T-cell (primary cell): ENCODE data around the gene SH3RF1. TPM values are rescaled to one million over a fixed set of nuclear protein-coding genes. Genes with fewer than 3 reads are reported as not detected.

Experiments used
- ATAC-seq, 4 experiments: fragments of 200-7000 bp in 3 of 4; fragments of 150-1000 bp in 1 of 4; cut with Tn5 transposase; replicated peaks in 1 of 4; 1 replicate in 3 of 4; 2 replicates in 1 of 4; pipeline ENCODE4 v1.10.0; 2021; ENCODE audit warnings: moderate library complexity in 3 of 4, mild to moderate bottlenecking in 2 of 4, moderate number of reproducible peaks in 1 of 4
- CTCF ChIA-PET, 2 donors: fragments of 300-600 bp; sonication (Branson Sonifier 250); formaldehyde crosslinking; loops; one replicate each; lab custom pipeline; 2022; ENCODE audit warnings: antibody characterized with exemption in 2 of 2; lab: Charles Lee
- POLR2A ChIA-PET, 2 donors: fragments of 300-600 bp; sonication (Branson Sonifier 250); formaldehyde crosslinking; loops; one replicate each; lab custom pipeline; 2022; ENCODE audit warnings: antibody characterized with exemption in 2 of 2; lab: Charles Lee
- DNase-seq, 35 experiments: peaks; one replicate each; pipeline versions ENCODE4 v3.0.0 to v3.0.0-alpha.2; 2013 to 2023
- H3K27ac ChIP-seq: one replicate; pipeline ENCODE4 v1.5.1; 2013; ENCODE audit warnings: low read length
- H3K27me3 ChIP-seq, 2 experiments: replicated peaks in 1 of 2; 1 replicate in 1 of 2; 2 replicates in 1 of 2; pipeline versions ENCODE4 v1.6.1 to v1.7.0; 2013; ENCODE audit warnings: low read length in 1 of 2, mixed read lengths in 1 of 2; ENCODE audit not compliant: control insufficient read depth in 2 of 2, insufficient read depth in 2 of 2; ENCODE audit errors: extremely low read depth in 1 of 2
- H3K36me3 ChIP-seq, 2 donors: 1 replicate in 1 of 2; 2 replicates in 1 of 2; pipeline versions ENCODE4 v1.6.1 to v1.7.0; 2013; ENCODE audit warnings: low read length in 1 of 2; ENCODE audit not compliant: control insufficient read depth in 2 of 2, insufficient read depth in 1 of 2; ENCODE audit errors: extremely low read depth in 1 of 2
- H3K4me1 ChIP-seq, 2 experiments: 1 replicate in 1 of 2; 2 replicates in 1 of 2; pipeline versions ENCODE4 v1.6.1 to v1.7.0; 2013; ENCODE audit warnings: low read length in 2 of 2, mixed read lengths in 1 of 2; ENCODE audit not compliant: insufficient read depth in 2 of 2, control insufficient read depth in 1 of 2; ENCODE audit errors: extremely low read depth in 1 of 2
- H3K4me3 ChIP-seq, 2 donors: 1 replicate in 1 of 2; 2 replicates in 1 of 2; pipeline versions ENCODE4 v1.5.1 to v1.7.0; 2013; ENCODE audit warnings: mild to moderate bottlenecking in 2 of 2, low read length in 1 of 2, moderate library complexity in 1 of 2; ENCODE audit not compliant: control insufficient read depth in 1 of 2; ENCODE audit errors: extremely low read depth in 1 of 2
- H3K9me3 ChIP-seq: 2 replicates; pipeline ENCODE4 v1.7.0; 2013
- H3K27ac Mint-ChIP-seq, 2 donors: one replicate each; pipeline ENCODE4 v1.8.0; 2020 to 2021; ENCODE audit warnings: mild to moderate bottlenecking in 2 of 2, mixed read lengths in 2 of 2
- H3K27me3 Mint-ChIP-seq, 2 donors: one replicate each; pipeline ENCODE4 v1.8.0; 2021 to 2022; ENCODE audit warnings: mixed read lengths in 2 of 2
- H3K36me3 Mint-ChIP-seq: one replicate; pipeline ENCODE4 v1.8.0; 2021; ENCODE audit warnings: mixed read lengths
- H3K4me1 Mint-ChIP-seq, 3 donors: one replicate each; pipeline ENCODE4 v1.8.0; 2020 to 2022; ENCODE audit warnings: mixed read lengths in 3 of 3, mild to moderate bottlenecking in 1 of 3
- H3K4me3 Mint-ChIP-seq, 3 donors: one replicate each; pipeline ENCODE4 v1.8.0; 2020 to 2022; ENCODE audit warnings: mild to moderate bottlenecking in 3 of 3, mixed read lengths in 3 of 3, moderate library complexity in 3 of 3
- H3K9me3 Mint-ChIP-seq, 3 donors: one replicate each; pipeline ENCODE4 v1.8.0; 2020 to 2022; ENCODE audit warnings: mixed read lengths in 3 of 3
- WGBS: methylation state at CpG from one replicate; pipeline ENCODE4 v1.1.5; 2013; ENCODE audit warnings: missing lambda C conversion rate; ENCODE audit not compliant: insufficient coverage; 5-methylcytosine and 5-hydroxymethylcytosine counted together
- total RNA-seq, 35 experiments: library from RNA in 6 of 35; stranded (reverse) in 6 of 35; fragments of 120-200 nt in 1 of 35; gene quantifications; one replicate each; pipeline versions ENCODE4 v1.2.1 to v1.2.4 and lab custom pipeline; 2013 to 2026

Gene SH3RF1
- total RNA-seq, 5 donors from 2014 or later (not counting 1 experiment from before 2014, with no cell fraction given): 0.23 to 0.60 (median 0.27) TPM; not detected in 1

DNA sequence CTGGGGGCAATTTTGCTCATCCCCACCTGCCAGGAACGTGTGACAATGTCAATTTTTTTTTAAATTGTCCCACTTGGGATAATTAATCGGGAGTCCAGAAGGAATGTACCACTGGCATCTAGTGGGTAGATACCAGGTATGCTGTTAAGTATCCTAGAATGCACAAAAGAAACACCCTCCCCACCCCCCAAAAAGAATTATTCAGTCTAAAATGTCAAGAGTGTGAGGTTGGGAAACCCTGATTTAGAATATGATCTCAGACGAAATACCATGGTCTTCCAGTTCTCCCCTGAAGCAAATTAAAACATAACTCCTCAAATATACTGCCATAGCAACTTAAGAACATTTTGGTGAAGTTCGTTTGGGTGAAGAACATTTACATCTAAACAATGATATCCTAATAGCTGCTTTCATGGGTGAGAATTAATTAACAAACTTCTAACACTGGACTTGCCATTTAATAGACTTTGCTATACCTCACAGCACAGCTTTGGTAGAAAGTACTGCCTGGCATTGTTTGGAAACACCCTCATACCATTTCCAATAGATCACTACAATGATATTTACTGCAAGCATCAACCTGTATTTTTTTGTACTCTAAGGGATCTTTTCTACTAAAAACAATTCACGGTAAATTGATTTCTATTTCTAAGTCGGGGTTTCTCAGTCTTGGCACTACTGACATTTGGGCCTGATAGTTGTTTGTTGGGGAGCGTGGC, 36.5 kb downstream of the SH3RF1 start:
- Mint-ChIP-seq H3K27ac (no peak overlapping the region), H3K36me3 (no peaks in the 10 kb centered on the region), H3K4me3 (no peak overlapping the region), H3K4me1 (no peaks in the 10 kb centered on the region), H3K27me3 (peaks cover 0 to 7% of the 10 kb centered on the region in 2 donors), H3K9me3 (no peaks in the 10 kb centered on the region)
- H3K9me3 ChIP-seq: no peaks in the 10 kb centered on the region
- ChIA-PET POLR2A (no interaction called here), CTCF (interaction anchor here in 1 of 2 donors (0.6 kb wide), 1 partner anchor 232 kb away, joined by 3 read pairs; no protein-coding TSS in a partner anchor)
- no peak for ATAC-seq
- no peaks in the 10 kb centered on the region for H3K4me1 ChIP-seq
- H3K4me3 ChIP-seq: no peak overlapping the region
- DNase-seq: no peak
- WGBS: no CpG with 5 or more reads among the region's 7 CpGs
- H3K27ac ChIP-seq: no peak overlapping the region
- no peaks in the 10 kb centered on the region for H3K27me3 ChIP-seq
- no peaks in the 10 kb centered on the region for H3K36me3 ChIP-seq

DNA sequence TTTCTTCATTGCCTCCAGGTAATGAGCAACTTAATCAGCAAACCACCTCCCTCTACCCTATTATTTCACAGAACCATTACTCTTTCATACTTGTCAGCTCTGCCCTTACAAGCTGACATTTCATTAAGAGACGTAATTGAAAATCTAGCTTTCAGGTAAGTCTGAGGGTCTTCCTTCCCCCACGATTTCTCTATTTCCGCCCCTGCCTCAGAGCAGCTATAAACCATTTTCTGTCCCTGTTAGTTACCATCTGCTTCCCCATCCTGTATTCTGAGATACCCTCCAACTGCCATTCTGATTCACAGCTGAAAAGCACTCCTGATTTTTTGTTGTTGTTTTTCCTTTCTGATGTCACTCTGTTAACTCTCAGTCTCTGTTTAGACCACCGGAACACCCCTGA, 37.1 kb downstream of the SH3RF1 start:
- Mint-ChIP-seq H3K4me3 (no peak overlapping the region), H3K27ac (no peak overlapping the region), H3K27me3 (peaks cover 0 to 7% of the 10 kb centered on the region in 2 donors), H3K36me3 (no peaks in the 10 kb centered on the region), H3K9me3 (no peaks in the 10 kb centered on the region), H3K4me1 (no peaks in the 10 kb centered on the region)
- Histone ChIP-seq H3K4me1 (no peaks in the 10 kb centered on the region), H3K27me3 (no peaks in the 10 kb centered on the region), H3K27ac (no peak overlapping the region), H3K9me3 (no peaks in the 10 kb centered on the region), H3K36me3 (no peaks in the 10 kb centered on the region), H3K4me3 (no peak overlapping the region)
- ChIA-PET POLR2A (no interaction called here), CTCF (no interaction called here)
- WGBS: 30% methylated on average over 2 of the region's 4 CpGs
- no peak for ATAC-seq
- DNase-seq: no peak

DNA sequence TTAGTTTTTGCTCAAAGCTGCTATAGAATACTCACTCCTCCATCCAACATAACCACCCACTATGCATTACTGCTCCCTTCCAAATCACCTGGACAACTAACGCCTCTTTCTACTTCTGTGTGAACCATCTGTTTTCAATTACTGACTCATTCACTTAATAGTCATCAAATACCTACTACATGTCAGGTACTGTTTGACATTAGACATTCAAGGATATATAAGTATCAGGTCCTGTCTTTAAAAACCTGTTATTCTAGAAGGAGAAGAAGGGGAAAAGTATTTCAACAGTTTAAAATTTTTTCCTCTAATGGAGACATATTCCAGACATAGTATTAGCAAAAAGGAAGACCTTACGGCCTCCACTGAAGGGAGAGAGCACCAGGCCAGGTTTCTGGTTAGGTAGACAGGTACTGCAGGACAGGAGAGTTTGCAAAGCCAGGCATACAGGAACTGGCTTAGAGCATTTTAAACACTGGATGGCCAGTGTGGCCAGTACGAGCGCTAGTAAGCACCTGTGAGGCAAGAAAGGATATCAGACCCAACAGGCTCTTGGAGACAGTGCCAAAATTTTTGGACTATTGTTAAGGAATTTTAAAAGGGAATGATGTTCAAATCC, 39.0 kb downstream of the SH3RF1 start:
- H3K9me3 ChIP-seq: no peaks in the 10 kb centered on the region
- WGBS: 95% methylated on average over 2 of the region's 4 CpGs
- Mint-ChIP-seq H3K27ac (no peak overlapping the region), H3K9me3 (no peaks in the 10 kb centered on the region), H3K27me3 (peaks cover 0 to 5% of the 10 kb centered on the region in 2 donors), H3K36me3 (no peaks in the 10 kb centered on the region), H3K4me3 (no peak overlapping the region), H3K4me1 (no peaks in the 10 kb centered on the region)
- no peak overlapping the region for H3K27ac ChIP-seq
- POLR2A ChIA-PET: no interaction called here
- no peak overlapping the region for H3K4me3 ChIP-seq
- no peaks in the 10 kb centered on the region for H3K4me1 ChIP-seq
- CTCF ChIA-PET: interaction anchor here in 1 of 2 donors (0.9 kb wide), 1 partner anchor 10 kb away, joined by 3 read pairs; no protein-coding TSS in a partner anchor
- H3K27me3 ChIP-seq: no peaks in the 10 kb centered on the region
- ATAC-seq (no peak), DNase-seq (no peak)
- H3K36me3 ChIP-seq: no peaks in the 10 kb centered on the region

DNA sequence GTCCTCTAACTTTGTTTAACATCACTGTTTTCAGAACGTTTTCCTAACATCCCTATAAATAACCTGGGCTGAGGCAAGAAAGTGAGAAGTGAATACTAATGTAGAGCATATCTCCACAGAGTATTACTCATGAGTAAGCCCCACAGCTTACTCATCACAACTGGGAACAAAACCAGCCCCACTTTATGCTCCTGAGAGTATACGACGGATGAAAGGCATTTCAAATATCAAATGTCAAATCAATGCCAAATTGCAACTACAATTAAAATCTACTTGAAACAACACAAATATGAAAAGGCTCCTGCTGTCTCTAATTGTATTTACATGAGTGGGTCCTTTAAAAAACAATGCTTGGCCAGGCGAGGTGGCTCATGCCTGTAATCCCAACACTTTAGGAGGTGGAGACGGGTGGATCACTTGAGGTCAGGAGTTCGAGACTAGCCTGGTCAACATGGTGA, 41.2 kb downstream of the SH3RF1 start:
- H3K36me3 Mint-ChIP-seq: no peaks in the 10 kb centered on the region
- no peaks in the 10 kb centered on the region for H3K4me1 Mint-ChIP-seq
- H3K36me3 ChIP-seq: no peaks in the 10 kb centered on the region
- H3K4me3 ChIP-seq: no peak overlapping the region
- ATAC-seq (no peak), DNase-seq (no peak)
- no peak overlapping the region for H3K27ac Mint-ChIP-seq
- H3K27me3 Mint-ChIP-seq: no peaks in the 10 kb centered on the region
- no peaks in the 10 kb centered on the region for H3K4me1 ChIP-seq
- CTCF ChIA-PET: no interaction called here
- no peaks in the 10 kb centered on the region for H3K27me3 ChIP-seq
- WGBS: 83% methylated on average over 2 of the region's 6 CpGs
- POLR2A ChIA-PET: no interaction called here
- no peaks in the 10 kb centered on the region for H3K9me3 ChIP-seq
- H3K27ac ChIP-seq: no peak overlapping the region
- no peak overlapping the region for H3K4me3 Mint-ChIP-seq
- no peaks in the 10 kb centered on the region for H3K9me3 Mint-ChIP-seq

DNA sequence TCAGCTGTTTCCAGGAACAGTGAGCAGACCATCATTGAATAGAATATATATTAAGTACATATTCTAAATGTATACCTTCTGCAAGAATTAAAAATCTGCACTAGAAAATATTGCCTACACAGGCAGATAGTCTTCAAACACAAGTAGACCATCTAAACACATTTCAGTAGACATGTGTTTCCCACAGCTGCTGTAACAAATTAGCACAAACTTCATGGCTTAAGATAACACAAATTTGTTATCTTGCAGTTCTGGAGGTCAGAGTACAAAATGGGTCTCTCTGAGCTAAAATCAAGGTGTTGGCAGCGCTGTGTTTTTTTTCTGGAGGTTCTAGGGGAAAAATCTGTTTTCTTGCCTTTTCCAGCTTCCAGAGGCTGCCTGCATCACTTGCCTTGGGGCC, 42.7 kb downstream of the SH3RF1 start:
- Mint-ChIP-seq H3K27ac (no peak overlapping the region), H3K27me3 (no peaks in the 10 kb centered on the region), H3K4me1 (no peaks in the 10 kb centered on the region), H3K4me3 (no peak overlapping the region), H3K36me3 (no peaks in the 10 kb centered on the region), H3K9me3 (no peaks in the 10 kb centered on the region)
- Histone ChIP-seq H3K27ac (no peak overlapping the region), H3K27me3 (no peaks in the 10 kb centered on the region), H3K36me3 (no peaks in the 10 kb centered on the region), H3K4me3 (no peak overlapping the region), H3K4me1 (no peaks in the 10 kb centered on the region), H3K9me3 (no peaks in the 10 kb centered on the region)
- POLR2A ChIA-PET: no interaction called here
- no peak for ATAC-seq
- no peak for DNase-seq
- WGBS: no CpG with 5 or more reads among the region's 1 CpG
- CTCF ChIA-PET: no interaction called here

DNA sequence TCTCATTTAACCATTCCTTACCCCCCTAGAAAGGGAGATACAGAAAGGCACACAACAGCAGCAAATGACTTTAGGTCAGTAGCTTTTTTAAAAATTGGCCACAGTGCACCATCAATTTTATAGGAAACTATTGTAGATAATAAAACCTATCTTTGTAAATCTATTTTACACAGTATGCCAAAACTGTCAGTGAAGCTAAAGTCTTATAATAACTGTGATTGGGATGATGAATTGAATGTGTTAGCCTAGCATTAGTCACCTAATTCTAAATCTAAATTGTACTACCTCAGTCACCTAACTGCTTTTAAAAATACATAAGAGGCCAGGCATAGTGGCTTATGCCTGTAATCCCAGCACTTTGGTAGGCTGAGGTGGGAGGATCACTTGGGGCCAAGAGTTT, 44.2 kb downstream of the SH3RF1 start:
- Histone ChIP-seq H3K9me3 (no peaks in the 10 kb centered on the region), H3K4me3 (no peak overlapping the region), H3K27me3 (no peaks in the 10 kb centered on the region), H3K27ac (no peak overlapping the region), H3K36me3 (no peaks in the 10 kb centered on the region), H3K4me1 (no peaks in the 10 kb centered on the region)
- CTCF ChIA-PET: no interaction called here
- Mint-ChIP-seq H3K27ac (no peak overlapping the region), H3K4me1 (no peaks in the 10 kb centered on the region), H3K36me3 (no peaks in the 10 kb centered on the region), H3K27me3 (no peaks in the 10 kb centered on the region), H3K4me3 (no peak overlapping the region), H3K9me3 (no peaks in the 10 kb centered on the region)
- DNase-seq: no peak
- no peak for ATAC-seq
- POLR2A ChIA-PET: no interaction called here
